DOHH2 (cell line): ENCODE measurements around the gene TP63.

Experiments used
- H3F3A ChIP-seq: fragments of 200-600 bp; sonication (generic), shearing (Covaris generic); 2 replicates; pipeline ENCODE4 v1.6.0; 2016; ENCODE audit warnings: antibody characterized with exemption, mild to moderate bottlenecking; ENCODE audit not compliant: control insufficient read depth, insufficient read depth
- H3K27ac ChIP-seq: fragments of 200-600 bp; sonication (generic); 2 replicates; pipeline ENCODE4 v1.5.1; 2014; ENCODE audit warnings: low read depth, mild to moderate bottlenecking, low read length, moderate library complexity
- H3K27me3 ChIP-seq: fragments of 200-600 bp; sonication (generic); 2 replicates; pipeline ENCODE4 v1.6.1; 2014; ENCODE audit warnings: mild to moderate bottlenecking, low read length, mixed read lengths; ENCODE audit not compliant: control insufficient read depth
- H3K36me3 ChIP-seq: fragments of 200-600 bp; sonication (generic); 2 replicates; pipeline ENCODE4 v1.6.1; 2014; ENCODE audit warnings: mild to moderate bottlenecking, low read length, moderate library complexity, mixed read lengths; ENCODE audit not compliant: control insufficient read depth
- H3K4me1 ChIP-seq: fragments of 200-600 bp; sonication (generic); 2 replicates; pipeline ENCODE4 v1.6.1; 2014; ENCODE audit warnings: mild to moderate bottlenecking, low read length, mixed read lengths; ENCODE audit not compliant: control insufficient read depth
- H3K4me2 ChIP-seq: fragments of 200-600 bp; sonication (generic); 2 replicates; pipeline ENCODE4 v1.6.0; 2014; ENCODE audit warnings: mild to moderate bottlenecking, low read length, moderate library complexity
- H3K4me3 ChIP-seq: fragments of 200-600 bp; sonication (generic); 2 replicates; pipeline ENCODE4 v1.5.1; 2014; ENCODE audit warnings: mild to moderate bottlenecking, low read length, mixed read lengths
- H3K79me2 ChIP-seq: fragments of 200-600 bp; sonication (generic); 2 replicates; pipeline ENCODE4 v1.6.1; 2014; ENCODE audit warnings: mild to moderate bottlenecking, low read length, mixed read lengths; ENCODE audit not compliant: control insufficient read depth
- H3K9me2 ChIP-seq: fragments of 200-600 bp; sonication (generic); replicated peaks from 2 replicates; pipeline ENCODE4 v1.6.1; 2014; ENCODE audit warnings: mild to moderate bottlenecking, low read length, mixed read lengths; ENCODE audit not compliant: control insufficient read depth
- H3K9me3 ChIP-seq: fragments of 200-600 bp; sonication (generic); 2 replicates; pipeline ENCODE4 v1.6.1; 2014; ENCODE audit warnings: antibody characterized with exemption, low read length, mixed read lengths; ENCODE audit not compliant: control insufficient read depth, insufficient read depth
- H4K20me1 ChIP-seq: fragments of 200-600 bp; sonication (generic); 2 replicates; pipeline ENCODE4 v1.6.0; 2014; ENCODE audit warnings: low read depth, mild to moderate bottlenecking, antibody characterized with exemption, low read length, moderate library complexity; ENCODE audit not compliant: control insufficient read depth, insufficient read depth
- CTCF ChIP-seq: fragments of 200-600 bp; sonication (generic); IDR thresholded peaks from one replicate; pipeline ENCODE4 v1.5.1; 2014; ENCODE audit warnings: antibody characterized with exemption, mild to moderate bottlenecking, low read depth, low read length; ENCODE audit not compliant: poor library complexity, severe bottlenecking
- EZH2phosphoT487 ChIP-seq: fragments of 200-600 bp; sonication (generic); IDR thresholded peaks from 2 replicates; pipeline ENCODE4 v1.6.1; 2017; ENCODE audit warnings: borderline replicate concordance, mild to moderate bottlenecking, antibody characterized with exemption, low read length, moderate library complexity, mixed read lengths

Gene TP63

GRCh38 chr3:189587664-189588040 lies 43.5 kb upstream of the TP63 start:
- Histone ChIP-seq H3K4me3 (no peak overlapping the region), H4K20me1 (no peaks in the 10 kb centered on the region), H3K9me2 (no peaks in the 10 kb centered on the region), H3K36me3 (no peaks in the 10 kb centered on the region), H3K9me3 (no peaks in the 10 kb centered on the region), H3K27ac (no peak overlapping the region), H3K27me3 (no peaks in the 10 kb centered on the region), H3F3A (no peaks in the 10 kb centered on the region), H3K4me2 (no peak overlapping the region), H3K4me1 (no peaks in the 10 kb centered on the region), H3K79me2 (no peaks in the 10 kb centered on the region)
- TF ChIP-seq CTCF = no peak
- TF ChIP-seq EZH2phosphoT487 = no peak

- TF ChIP-seq EZH2phosphoT487 (no peak), CTCF (no peak)
- Histone ChIP-seq H3K9me3 (no peaks in the 10 kb centered on the region), H3K27me3 (no peaks in the 10 kb centered on the region), H3K4me2 (no peak overlapping the region), H3K27ac (no peak overlapping the region), H3K36me3 (no peaks in the 10 kb centered on the region), H3K4me3 (no peak overlapping the region), H3K9me2 (no peaks in the 10 kb centered on the region), H3F3A (no peaks in the 10 kb centered on the region), H4K20me1 (no peaks in the 10 kb centered on the region), H3K4me1 (no peaks in the 10 kb centered on the region), H3K79me2 (no peaks in the 10 kb centered on the region)
These were observed 43.1 kb upstream of the TP63 start for GRCh38 chr3:189588070-189588469.

GRCh38 chr3:189588475-189589178 lies 42.6 kb upstream of the TP63 start:
- Histone ChIP-seq H3K9me3 (no peaks in the 10 kb centered on the region), H3K4me3 (no peak overlapping the region), H3K79me2 (no peaks in the 10 kb centered on the region), H4K20me1 (no peaks in the 10 kb centered on the region), H3K27ac (no peak overlapping the region), H3K4me1 (no peaks in the 10 kb centered on the region), H3K27me3 (no peaks in the 10 kb centered on the region), H3K36me3 (no peaks in the 10 kb centered on the region), H3F3A (no peaks in the 10 kb centered on the region), H3K4me2 (no peak overlapping the region), H3K9me2 (no peaks in the 10 kb centered on the region)
- TF ChIP-seq CTCF = no peak
- TF ChIP-seq EZH2phosphoT487 = no peak
